ENCODE results near the gene EGLN3. TPM values are rescaled to one million over a fixed set of nuclear protein-coding genes. Genes with fewer than 3 reads are reported as not detected.

The EGLN3 gene
- polyA plus RNA-seq, 2 of the 4 experiments (the other 2 are of a cell fraction): 3.5 to 15.4 TPM

DNA sequence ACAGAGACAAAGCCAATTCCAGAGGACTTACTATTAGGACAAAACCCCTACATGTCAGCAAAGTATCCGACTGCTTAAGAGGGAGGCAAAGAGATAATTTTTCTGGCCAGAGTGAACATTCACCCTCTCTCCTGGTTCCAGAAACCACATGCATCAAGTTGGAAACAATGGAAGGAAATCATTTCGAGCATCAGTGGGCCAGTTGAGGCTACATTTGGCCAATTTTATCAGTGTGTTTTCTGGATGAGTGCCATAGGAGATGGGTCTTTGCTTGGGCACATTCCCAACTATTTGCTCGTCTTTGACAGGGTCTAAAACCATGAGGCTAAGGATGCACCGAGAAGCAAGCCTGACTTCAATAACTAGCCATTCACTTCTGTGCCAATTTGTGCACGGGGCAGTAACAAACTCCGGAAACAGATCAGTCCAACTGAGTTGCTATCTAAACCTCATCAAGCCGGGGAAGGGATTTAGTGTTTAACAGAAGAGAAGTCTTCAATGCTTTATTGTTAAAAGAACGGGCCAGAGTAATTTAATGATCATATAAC, 17.4 kb downstream of the EGLN3 start:
- Histone ChIP-seq H3K4me1 (peaks cover 15% of the 10 kb centered on the region), H3K4me2 (0 out of 3 replicates have a peak overlapping the region, but pooled peaks have one; percentile 4), H3K27ac (no peak overlapping the region), H3K4me3 (no peak overlapping the region), H3K9me3 (no peaks in the 10 kb centered on the region)
- ATAC-seq: no peak
- ChIA-PET CTCF (no interaction called here), POLR2A (no interaction called here)
- 72% methylated on average over 8 of the region's 8 CpGs for WGBS (ENCODE audit: missing lambda C conversion rate)
- DNase-seq (ENCODE audit: low read depth in 1 of 2, low spot score in 1 of 2): no peak
- FAIRE-seq: no peak
- TF ChIP-seq SMC3 (IDR thresholded peaks at IDR 0.05): no peak
- no peak for TF ChIP-seq RAD21 (conservative IDR thresholded peaks at IDR 0.05 in 1 of 2, IDR thresholded peaks at IDR 0.05 in 1 of 2)
- no peak for TF ChIP-seq NR3C1 (IDR thresholded peaks at IDR 0.05)
- no peak for TF ChIP-seq HOXB5 (CRISPR knock-in tag; IDR thresholded peaks at IDR 0.05)
- TF ChIP-seq TFCP2L1 (CRISPR knock-in tag; IDR thresholded peaks at IDR 0.05): no peak
- no peak for TF ChIP-seq ZNF302 (CRISPR knock-in tag; IDR thresholded peaks at IDR 0.05)
- TF ChIP-seq, protein P1, sequence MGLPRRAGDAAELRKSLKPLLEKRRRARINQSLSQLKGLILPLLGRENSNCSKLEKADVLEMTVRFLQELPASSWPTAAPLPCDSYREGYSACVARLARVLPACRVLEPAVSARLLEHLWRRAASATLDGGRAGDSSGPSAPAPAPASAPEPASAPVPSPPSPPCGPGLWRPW (IDR thresholded peaks at IDR 0.05): no peak

DNA sequence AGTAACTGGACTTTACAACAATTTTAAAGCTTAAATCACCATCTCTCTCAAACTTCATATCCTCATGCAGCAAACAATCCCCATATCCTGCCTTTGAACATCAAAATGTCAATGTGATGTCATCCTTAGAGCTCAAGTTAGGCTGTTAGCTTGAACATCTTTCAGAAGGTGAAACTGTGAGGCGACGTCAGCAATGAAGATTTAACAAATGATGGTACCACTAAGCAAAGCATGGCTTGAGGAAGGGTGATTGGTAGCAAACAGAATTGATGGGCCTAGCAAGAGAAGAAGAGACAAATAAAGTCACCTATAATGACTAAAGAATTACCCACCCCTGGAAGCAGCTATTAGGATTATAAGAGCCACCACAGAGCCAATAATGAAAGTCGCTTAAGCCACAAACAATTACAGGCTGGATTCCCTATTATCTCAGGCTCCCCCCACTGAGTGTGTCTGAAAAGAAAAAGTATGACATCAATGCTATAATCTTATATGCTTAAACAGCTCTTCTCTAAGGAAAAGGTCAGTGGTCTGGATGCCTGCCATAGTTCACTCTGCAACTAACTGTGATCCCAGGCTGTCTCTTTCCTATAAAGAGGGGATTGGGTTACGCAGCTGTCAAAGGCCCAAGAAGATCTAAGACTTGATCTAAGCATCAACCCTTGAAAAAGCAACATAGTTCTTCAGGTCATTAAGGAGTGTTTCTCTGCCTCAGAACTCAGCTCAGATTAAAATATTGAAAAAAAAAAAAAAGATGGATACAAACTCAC, 18.1 kb downstream of the EGLN3 start:
- Histone ChIP-seq H3K27ac (no peak overlapping the region), H3K4me3 (no peak overlapping the region), H3K4me2 (0 out of 3 replicates have a peak overlapping the region, but pooled peaks have one; percentile 4), H3K4me1 (peaks cover 11% of the 10 kb centered on the region), H3K9me3 (no peaks in the 10 kb centered on the region)
- no peak for ATAC-seq
- no peak for FAIRE-seq
- ChIA-PET CTCF (no interaction called here), POLR2A (no interaction called here)
- 85% methylated on average over 4 of the region's 4 CpGs for WGBS (ENCODE audit: missing lambda C conversion rate)
- no peak for DNase-seq (ENCODE audit: low read depth in 1 of 2, low spot score in 1 of 2)
- TF ChIP-seq, protein P2, sequence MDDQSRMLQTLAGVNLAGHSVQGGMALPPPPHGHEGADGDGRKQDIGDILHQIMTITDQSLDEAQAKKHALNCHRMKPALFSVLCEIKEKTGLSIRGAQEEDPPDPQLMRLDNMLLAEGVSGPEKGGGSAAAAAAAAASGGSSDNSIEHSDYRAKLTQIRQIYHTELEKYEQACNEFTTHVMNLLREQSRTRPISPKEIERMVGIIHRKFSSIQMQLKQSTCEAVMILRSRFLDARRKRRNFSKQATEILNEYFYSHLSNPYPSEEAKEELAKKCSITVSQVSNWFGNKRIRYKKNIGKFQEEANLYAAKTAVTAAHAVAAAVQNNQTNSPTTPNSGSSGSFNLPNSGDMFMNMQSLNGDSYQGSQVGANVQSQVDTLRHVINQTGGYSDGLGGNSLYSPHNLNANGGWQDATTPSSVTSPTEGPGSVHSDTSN (IDR thresholded peaks at IDR 0.05): no peak
- no peak for TF ChIP-seq KDM1A (IDR thresholded peaks at IDR 0.05; ENCODE audit: low read depth)
- no peak for TF ChIP-seq CEBPB (IDR thresholded peaks at IDR 0.05)
- TF ChIP-seq RNF2 (IDR thresholded peaks at IDR 0.05; ENCODE audit: borderline replicate concordance, low read depth): no peak
- TF ChIP-seq FOSL2 (IDR thresholded peaks at IDR 0.05): no peak
- TF ChIP-seq FOSL2 (CRISPR knock-in tag; IDR thresholded peaks at IDR 0.05): no peak
- TF ChIP-seq, protein P3, sequence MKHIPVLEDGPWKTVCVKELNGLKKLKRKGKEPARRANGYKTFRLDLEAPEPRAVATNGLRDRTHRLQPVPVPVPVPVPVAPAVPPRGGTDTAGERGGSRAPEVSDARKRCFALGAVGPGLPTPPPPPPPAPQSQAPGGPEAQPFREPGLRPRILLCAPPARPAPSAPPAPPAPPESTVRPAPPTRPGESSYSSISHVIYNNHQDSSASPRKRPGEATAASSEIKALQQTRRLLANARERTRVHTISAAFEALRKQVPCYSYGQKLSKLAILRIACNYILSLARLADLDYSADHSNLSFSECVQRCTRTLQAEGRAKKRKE (CRISPR knock-in tag; IDR thresholded peaks at IDR 0.05; ENCODE audit: low read depth): no peak
- no peak for TF ChIP-seq CBX8 (IDR thresholded peaks at IDR 0.05)
- no peak for TF ChIP-seq RCOR1 (IDR thresholded peaks at IDR 0.05; ENCODE audit: low read depth, low read length)
- no peak for TF ChIP-seq HEYL (CRISPR knock-in tag; IDR thresholded peaks at IDR 0.05)
- TF ChIP-seq HOXB13 (CRISPR knock-in tag; IDR thresholded peaks at IDR 0.05; ENCODE audit: low read depth): no peak

DNA sequence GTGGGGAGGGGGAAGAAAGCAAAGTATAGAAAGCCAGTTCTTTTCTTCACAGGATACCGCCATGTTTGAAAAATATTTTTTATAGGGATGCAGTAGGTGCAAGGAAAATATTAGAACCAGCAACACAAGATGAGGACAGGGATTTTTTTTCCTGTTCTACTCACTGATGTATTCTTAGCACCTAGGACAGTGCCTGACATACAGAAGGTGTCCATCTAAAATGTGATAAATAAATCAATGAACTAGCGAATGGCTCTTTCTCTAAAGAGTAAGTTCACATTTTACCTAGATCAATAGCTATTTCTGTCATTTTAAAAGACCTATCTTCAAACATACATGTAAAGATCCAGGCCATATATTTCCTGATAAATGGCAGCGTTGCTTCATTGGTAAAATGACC, 18.8 kb downstream of the EGLN3 start:
- Histone ChIP-seq H3K4me2 (no peak overlapping the region), H3K27ac (no peak overlapping the region), H3K4me3 (no peak overlapping the region), H3K9me3 (no peaks in the 10 kb centered on the region), H3K4me1 (peaks cover 7% of the 10 kb centered on the region; the same call in 1 of the 3 replicates)
- no peak for ATAC-seq
- POLR2A ChIA-PET: no interaction called here
- DNase-seq (ENCODE audit: low read depth in 1 of 2, low spot score in 1 of 2): no peak
- TF ChIP-seq RFX5 (IDR thresholded peaks at IDR 0.05) (no peak), NFE2L2 (conservative IDR thresholded peaks at IDR 0.05; ENCODE audit: low read length) (no peak), FOSL2 (IDR thresholded peaks at IDR 0.05) (no peak), FOSL2 (CRISPR knock-in tag; IDR thresholded peaks at IDR 0.05) (no peak)
- FAIRE-seq: no peak
- CTCF ChIA-PET: no interaction called here
- WGBS (ENCODE audit: missing lambda C conversion rate): 91% methylated on average over 3 of the region's 3 CpGs

All from A549 (cell line).